GM18909 (cell line): ENCODE results near the gene ARHGEF19.
A peak's percentile ranks its signal among the peaks of the same experiment; 100 is the strongest.
"Not testable (repeated sequence)": the region's sequence is repeated elsewhere in the genome, so short reads cannot be mapped to it uniquely, and the experiment has no call there.

Experiments used
- ATAC-seq: cut with Tn5 transposase; IDR thresholded peaks from one replicate; pipeline ENCODE4 v1.9.1; 2021; ENCODE audit warnings: mild to moderate bottlenecking; ENCODE audit not compliant: unreplicated experiment, poor library complexity

Gene ARHGEF19

DNA sequence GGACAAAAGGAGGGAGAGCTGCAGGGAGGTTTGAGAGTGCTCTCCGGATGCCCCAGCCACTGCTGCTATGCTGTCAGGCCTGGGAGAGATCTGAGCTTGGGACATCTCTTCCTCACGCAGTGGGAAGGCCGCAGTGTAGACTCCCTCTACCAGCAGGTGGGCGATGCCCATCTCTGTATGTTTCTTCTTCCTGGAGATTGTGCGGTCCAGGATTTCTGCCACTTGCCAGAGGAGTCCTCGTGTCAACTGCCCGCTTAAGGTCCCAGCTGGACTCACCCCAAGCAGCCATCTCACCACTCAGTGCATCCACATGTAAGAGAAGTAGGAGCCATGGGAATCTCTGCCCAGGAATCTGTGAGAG, 13.7 kb upstream of the ARHGEF19 start:
- no peak for ATAC-seq

DNA sequence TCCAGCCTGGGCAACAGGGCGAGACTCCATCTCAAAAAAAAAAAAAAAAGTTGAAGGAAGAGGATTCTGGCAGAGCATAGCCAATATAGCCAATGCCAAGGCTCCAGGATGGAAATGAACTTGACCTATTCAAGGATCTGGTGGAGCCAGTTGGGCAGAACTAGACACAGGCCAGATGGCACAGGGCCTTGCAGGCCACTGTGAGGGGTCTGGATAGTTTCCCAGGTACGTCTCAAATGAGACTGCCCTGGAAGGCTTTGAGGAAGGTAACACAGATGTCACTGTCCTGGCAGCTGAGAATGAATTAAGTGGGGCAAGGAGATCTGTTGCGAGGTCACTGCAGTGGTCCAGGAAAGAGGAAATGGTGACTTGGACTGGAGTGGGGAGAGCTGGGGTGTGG, 12.0 kb upstream of the ARHGEF19 start:
- no peak for ATAC-seq

DNA sequence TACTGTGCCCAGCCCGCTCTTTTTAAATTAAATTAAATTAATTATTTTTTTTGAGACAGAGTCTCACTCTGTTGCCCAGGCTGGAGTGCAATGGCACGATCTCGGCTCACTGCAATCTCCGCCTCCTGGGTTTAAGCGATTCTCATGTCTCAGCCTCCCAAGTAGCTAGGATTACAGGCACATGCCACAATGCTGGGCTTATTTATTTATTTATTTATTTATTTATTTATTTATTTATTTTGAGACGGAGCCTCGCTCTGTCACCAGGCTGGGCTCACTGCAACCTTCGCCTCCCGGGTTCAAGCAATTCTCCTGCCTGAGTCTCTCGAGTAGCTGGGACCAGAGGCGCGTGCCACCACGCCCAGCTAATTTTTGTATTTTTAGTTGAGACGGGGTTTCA, 10.3 kb upstream of the ARHGEF19 start:
- ATAC-seq = not testable (repeated sequence)

DNA sequence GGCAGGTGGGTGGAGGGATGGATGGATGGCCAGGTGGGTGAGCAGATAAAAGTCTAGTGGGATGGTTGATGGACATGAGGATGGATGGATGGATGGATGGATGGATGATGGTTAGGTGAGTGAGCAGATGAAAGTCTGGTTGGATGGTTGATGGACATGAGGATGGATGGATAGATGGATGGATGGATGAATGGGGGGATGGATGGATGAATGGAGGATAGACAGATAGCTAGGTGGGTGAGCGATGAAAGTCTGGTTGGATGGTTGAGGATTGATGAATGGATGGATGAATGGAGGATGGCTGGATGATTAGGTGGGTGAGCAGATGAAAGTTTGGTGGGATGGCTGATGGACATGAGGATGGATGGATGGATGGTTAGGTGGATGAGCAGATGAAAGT, 9.0 kb upstream of the ARHGEF19 start:
- ATAC-seq = no peak

DNA sequence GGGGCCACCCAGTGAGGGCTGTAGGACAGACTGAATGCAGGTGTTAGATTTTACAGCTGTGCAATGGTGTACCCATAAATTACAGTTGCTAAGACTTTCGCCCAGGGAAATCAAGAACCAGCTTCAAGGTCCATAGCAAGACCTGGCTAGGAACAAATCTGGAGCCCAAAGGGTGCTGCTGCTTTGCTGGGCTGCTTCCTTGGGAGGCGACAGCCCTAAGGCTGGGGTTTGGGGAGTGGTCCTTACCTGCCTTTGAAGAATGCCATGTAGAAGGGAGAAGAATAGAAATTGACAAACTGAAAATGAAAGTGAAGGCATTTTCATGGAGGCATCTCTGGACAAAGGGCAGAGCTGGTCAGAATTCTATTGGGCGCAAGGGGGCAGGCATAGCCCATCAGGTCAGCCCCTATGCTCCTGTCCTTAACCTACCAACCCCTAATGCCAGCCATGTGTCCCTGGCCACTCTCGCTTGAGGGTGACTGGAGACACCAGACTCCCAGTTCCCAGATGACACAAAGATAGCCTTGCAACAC, 7.6 kb upstream of the ARHGEF19 start:
- ATAC-seq = no peak

DNA sequence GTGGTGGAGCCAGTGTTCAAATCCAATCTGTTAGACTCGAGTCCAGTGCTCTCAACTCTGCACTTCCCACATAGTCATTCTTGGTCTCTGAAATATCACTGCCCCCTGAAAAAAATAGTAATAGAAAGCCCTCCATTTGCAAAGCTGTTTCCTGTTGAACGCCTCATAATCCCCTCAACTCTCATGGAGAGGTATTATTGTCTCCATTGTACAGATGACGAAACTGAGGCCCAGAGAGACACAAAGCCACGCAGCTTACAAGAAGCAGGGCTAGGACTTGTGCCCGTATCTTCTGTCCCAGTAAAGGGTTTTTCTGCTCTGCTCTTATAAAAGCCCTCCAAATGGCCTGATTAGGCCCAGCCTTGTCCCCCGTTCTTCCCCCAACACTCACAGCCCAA, 6.2 kb upstream of the ARHGEF19 start:
- no peak for ATAC-seq

DNA sequence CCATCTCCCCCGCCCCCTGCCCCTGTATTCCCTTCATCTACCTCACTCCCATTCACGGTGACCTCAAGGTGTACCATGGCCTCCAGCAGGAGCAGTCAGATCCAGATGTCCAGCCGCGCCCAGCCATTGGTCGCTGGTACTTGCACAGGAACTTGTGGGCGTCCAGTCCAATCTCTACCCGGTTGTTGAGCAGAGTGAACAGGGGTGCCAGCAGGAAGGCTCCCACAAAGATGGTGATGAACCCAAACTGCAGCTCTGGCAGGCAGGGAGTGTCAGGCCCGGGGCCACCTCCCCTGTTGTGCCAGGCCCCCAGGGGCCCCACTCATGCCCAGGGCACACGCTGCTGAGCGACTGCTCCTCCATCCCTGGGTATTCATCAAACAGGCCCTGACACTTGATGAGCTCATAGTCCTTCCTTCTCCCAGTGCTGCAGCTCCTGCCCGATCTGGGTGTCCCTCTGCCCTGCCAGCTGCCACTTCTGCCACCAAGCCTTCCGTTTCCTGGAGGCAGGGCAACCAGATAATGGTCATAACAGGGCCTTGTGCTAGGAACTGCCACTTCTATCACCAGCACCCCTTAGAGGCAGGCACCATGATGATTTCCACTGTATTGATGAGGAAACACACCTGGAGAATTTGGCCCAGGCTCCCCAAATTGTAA, 5.7 kb upstream of the ARHGEF19 start:
- ATAC-seq = no peak

DNA sequence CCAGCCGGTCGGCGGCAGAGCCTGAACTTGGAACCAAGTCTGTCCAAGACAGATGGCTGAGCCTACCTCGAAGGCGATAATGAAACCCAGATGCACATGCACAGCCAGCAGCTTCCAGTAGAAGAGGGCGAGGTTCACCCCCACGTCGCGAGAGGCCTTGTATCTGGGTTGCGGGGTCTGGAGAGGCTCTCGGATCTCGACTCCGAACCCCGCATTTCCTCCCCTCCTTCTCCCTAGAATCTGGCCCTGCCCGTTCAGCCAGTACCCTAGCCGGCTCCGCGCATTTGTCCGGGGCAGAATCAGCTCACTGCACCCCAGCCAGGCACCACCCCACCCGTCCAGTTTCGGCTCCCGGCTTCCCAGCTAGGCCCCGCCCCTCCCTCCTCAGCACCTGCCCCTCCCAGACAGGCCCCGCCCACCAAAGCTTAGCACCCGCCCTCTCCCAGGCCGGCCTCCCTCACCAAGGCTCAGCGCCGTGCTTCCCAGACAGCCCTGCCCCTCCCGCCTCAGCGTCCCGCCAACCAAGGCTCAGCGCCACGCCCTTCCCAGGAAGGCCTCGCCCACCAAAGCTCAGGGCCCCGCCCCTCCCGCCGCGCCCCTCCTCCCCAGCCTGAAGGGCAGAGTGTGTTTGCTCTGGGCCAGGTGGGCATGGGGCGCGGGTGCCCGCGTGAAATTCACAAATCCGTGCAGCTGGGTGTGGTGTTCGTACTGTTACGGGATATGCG, 4.8 kb upstream of the ARHGEF19 start:
- ATAC-seq = peak; percentile 90

DNA sequence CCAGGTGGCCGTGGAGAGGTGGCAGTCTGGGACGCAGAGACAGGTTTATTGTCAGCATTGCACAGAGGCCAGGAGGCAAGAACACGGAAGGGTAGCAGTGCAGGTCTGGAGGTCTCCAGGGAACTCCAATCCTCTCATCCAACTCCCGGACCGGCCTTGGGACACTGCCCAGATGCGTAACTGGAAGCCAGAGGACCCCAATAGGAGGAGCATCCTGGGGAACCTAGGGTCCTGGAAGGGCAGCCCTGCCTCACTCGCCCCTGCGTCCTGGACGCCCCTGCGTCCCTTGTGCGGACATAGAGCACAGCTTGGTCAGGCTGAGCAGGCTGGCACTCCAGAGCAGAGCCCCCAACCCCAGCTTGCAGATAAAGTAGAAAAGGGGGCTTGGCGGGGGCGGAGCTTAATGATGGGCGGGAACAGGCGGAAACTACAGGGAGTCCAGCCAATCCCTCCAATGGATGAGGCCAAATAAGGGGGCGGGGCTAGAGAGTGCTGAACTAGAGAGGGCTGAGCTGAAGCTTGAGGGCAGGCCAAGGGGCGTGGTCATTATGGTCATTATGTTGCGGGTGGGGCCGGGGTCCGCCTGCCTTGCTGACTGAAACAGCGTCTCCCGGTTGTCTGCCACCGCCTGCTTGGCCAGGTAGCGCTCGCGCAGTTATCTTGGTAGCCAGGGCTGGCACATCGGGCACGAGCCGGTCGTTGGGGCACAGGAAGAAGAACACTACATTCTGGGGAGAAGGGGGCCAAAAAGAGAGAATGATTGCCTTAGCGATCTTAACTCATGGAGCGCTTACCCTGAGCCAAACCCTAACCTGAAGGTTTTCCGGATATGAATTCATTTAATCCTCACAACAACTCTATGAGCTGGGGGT, 3.7 kb upstream of the ARHGEF19 start:
- no peak for ATAC-seq

DNA sequence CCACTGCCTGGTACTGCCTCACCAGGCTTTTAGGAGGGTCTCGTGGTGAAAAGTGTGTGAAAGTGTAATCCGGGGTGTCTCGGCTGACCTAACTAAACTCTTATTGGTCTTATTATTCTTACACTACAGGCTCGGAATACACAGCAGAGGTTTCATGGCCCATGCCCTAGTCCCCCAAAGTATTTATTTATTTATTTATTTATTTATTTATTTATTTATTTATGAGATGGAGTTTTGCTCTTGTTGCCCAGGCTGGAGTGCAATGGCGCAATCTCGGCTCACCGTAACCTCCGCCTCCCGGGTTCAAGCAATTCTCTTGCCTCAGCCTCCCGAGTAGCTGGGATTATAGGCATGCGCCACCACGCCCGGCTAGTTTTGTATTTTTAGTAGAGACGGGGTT, 2.8 kb upstream of the ARHGEF19 start:
- ATAC-seq = not testable (repeated sequence)

DNA sequence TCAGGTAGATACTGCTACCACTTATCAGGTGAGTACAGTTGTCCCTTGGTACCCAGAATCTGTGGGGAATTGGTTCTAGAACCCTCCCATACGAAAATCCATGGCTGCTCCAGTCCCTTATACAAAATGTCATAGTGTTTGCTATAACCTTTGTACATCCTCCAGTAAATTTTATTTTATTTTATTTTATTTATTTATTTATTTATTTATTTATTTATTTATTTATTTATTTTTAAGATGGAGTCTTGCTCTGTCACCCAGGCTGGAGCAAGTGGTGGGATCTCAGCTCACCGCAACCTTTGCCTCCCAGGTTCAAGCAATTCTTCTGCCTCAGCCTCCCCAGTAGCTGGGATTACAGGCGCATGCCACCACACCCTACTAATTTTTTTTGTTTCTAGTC, 1.1 kb upstream of the ARHGEF19 start:
- not testable (repeated sequence) for ATAC-seq

DNA sequence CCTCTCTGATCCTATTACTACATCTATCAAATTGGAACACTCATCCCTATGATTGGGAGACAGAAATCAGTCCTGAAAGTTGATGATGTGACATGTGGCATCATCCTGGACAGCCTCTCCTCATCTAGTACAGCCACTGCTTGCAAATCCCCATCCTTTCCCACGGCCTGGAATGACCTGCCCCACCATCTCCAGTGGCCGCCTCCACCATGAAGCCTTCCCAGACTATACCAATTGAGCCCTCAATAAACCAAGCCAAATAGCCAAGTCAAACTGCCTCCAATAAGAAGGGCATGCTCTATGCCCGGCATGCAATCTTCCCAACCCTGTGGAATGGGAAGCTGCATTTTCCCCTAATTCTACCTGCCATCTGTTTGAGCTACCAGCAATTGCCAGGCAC, 561 bp upstream of the ARHGEF19 start:
- no peak for ATAC-seq

DNA sequence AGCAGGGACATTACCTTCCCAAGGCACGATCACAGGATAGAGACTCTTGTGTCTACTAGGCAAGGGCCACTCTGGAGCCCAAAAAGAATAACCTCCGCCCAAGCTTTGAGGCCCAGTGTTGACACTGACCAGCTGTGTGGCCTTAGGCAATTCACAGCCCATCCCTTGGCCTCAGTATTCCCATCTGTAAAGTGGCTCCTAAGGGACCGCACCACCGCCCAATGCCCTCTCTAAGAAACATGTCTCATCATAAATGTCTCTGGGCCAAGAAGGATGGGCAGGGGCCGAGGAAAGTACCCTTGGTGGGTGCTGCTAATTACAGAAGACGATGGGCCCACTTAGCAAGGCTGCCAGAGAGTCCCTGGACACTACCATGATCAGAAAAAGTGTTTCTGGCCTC, 628 bp downstream of the ARHGEF19 start:
- ATAC-seq = no peak

DNA sequence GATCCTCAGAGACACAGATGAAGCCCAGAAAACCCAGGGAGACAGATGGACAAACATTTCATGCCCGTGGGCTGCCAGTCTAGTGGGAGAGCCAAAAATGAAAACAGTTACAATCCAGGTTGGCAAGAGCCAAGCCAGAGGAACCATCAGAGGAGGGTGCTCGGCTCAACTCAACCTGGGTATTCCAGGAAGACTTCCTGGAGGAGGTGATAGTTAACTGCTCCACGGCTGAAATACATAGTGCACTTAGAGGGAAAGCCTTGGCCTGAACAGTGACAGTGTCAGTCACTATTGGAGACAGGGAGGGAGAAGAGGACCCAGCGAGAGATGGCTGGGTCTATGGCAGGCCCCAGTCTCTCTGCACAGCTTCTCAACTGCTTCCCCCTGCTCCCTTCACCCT, 1.9 kb downstream of the ARHGEF19 start:
- no peak for ATAC-seq

DNA sequence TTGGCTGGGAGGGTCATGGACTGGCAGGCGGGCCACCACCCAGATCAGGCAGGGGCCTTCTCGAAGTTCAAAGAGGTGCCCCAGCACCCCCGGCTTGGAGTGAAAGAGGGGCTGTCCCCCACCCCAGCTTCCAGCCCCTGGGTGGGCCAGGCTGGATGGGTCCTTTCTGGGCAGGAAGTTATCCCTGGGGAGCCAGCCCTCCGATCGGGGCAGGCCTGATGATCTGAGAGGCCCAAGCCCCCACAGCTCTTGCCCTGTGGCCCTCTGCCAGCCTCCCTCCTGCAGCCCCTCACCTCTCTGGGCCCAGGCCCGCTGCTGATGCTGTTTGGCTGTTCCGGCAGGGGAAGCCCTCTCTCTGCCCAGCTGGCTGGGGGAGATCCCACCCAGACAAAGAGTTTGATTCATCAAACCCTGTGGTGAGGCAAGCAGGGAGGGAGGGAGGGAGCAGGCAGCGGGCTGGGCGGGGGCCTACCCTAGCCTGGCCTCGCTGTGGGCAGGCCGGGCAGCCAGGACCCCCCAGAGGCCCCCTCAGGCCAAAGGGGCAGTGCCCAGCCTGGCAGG, 2.5 kb downstream of the ARHGEF19 start:
- no peak for ATAC-seq

DNA sequence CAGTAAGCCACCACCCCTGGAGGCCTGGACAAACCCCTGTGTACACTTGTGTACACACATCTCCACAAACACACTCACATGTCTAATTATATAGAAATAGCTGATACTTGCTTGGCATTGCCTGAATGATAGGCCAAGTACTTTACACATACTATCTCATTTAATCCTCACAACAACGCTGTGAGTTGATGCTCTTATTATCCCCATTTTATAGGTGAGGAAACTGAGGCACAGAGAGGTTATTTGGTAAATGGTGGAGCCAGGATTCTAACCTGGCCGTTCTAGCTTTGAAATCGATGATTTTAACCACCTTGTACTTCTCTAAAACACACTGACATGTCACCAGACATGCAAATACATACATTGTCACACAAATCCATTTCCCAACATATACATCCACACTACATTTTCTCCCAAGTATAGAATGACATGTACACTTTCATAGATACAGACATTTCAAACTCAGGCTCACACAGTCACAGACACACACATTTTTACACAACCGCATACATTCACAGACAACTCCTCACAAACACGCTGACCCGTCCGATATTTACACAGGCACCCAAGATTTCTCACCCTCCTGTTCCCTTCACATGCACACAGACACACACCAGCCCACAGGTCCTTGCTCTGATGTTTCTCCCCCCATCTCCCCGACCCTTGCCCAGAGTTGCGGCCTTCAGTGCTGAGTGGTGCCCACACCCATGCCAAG, 3.2 kb downstream of the ARHGEF19 start:
- ATAC-seq = no peak

DNA sequence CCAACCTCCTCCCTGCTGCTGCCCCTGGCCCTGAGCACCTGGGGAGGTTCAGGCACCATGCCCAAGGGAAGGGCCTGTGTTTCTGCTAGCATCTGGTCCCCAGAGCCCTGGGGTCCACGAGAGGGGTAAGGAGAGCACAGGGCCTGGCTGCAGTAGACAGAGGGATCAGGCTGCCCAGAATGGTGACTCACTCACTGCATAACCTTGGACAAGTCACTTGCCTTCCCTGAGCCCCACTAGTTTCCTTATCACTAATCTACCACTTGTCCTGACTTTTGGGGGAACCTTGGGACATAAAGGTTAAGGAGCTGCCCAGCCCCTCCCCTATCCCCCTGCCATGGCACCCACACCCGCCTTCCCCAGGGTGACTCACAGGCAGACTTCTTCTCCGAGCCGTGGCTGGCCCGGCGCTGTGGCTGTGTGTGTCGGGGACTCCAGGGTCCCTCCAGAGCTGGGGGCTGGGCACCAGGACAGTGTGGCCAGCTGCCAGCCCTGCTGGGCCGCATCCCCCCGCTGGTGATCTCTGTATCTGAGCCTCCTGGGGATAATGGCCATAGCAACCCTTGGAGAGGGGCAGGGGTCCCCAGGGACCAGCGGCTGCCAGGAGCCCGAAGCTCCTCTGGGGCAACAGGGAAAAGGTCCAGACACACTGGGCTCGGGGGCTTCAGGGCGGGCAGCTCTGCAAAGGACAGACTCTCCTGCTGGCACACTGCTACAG, 4.0 kb downstream of the ARHGEF19 start:
- ATAC-seq = no peak

DNA sequence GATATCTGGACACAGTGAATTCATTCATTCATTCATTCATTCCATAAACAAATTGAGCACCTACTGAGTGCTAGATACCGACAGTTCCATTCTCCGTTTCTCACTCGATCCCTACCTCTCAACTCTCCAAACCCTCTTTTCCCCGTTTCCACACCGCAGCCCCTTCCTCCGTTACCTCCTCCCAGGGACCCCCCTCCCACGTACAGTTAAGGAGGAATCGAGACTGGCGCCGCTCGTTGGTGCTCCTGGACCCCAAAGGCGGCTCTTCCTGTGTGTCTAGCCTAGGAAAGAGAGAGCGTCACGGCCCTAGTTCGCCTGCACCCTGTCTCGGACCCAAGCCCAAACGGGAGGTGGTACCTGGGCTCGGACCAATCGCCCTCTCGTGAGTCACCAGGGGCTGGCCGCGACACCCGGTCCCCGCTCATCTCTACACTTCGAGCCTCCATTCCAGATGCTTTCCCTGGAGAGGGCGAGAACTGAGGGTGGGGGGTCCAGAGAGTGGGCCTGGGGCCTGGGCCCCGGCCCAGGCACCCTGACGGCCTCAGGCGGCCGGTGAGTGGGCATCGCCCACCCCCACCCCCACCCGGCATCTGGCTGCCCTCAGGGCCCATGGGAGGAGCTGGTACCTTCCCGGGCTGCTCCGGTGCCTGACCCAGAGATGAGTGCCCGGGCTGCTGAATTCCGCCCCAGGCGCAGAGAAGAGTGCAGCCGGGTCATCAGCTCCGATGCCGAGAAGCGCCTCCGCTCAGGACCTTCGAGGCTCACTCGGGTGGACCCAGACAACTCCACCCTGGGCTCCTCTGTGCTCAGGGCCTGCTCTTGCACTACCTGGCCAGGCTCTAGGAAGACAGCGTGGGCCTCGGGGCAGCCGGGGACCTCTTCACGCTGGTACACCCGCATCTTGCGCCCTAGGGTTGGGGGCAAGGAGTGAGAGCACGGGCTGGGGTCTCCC, 4.9 kb downstream of the ARHGEF19 start:
- no peak for ATAC-seq
